GM12891 (cell line): Measurements from ENCODE around the gene SPIRE1.

ENCODE experiments used
- POLR2A ChIP-seq: IDR thresholded peaks from 2 replicates; pipeline ENCODE4 v1.6.1; 2011; ENCODE audit warnings: low read depth, low read length, control low read depth
- POU2F2 ChIP-seq: IDR thresholded peaks from 2 replicates; pipeline ENCODE4 v1.6.1; 2011; ENCODE audit warnings: low read depth, mild to moderate bottlenecking, control low read depth, low read length, moderate library complexity
- TAF1 ChIP-seq: IDR thresholded peaks from 2 replicates; pipeline ENCODE4 v1.6.1; 2011; ENCODE audit warnings: low read depth, low read length, control low read depth

- TF ChIP-seq POU2F2 = no peak
- TF ChIP-seq TAF1 = no peak
- TF ChIP-seq POLR2A = no peak
Observed at GRCh38 chr18:12507007-12507406, 150.9 kb downstream of the SPIRE1 start.
